K562 (cell line): ENCODE results near the gene GATAD2B. TPM values are rescaled to one million over a fixed set of nuclear protein-coding genes. Genes with fewer than 3 reads are reported as not detected.

Experiments used
- ATAC-seq: fragments of 200-7000 bp; cut with Tn5 transposase; 3 replicates; pipeline ENCODE4 v1.9.1; 2020; ENCODE audit warnings: moderate library complexity
- BruUV-seq: library from RNA; stranded (reverse); fragments of 400-500 nt; replicated peaks from 2 replicates; lab custom pipeline; 2021; lab: Mats Ljungman, UMichigan
- CTCF ChIA-PET: fragments of 300-600 bp; formaldehyde crosslinking; extraction: SDS; loops from one replicate; lab custom pipeline; 2021; ENCODE audit warnings: low intra/inter-chr PET ratio; lab: Yijun Ruan, JAX
- POLR2A ChIA-PET: fragments of 300-600, 350-650 bp; sonication (Branson Sonifier 250); formaldehyde crosslinking; extraction: SDS; loops from one replicate; lab custom pipeline; 2021; ENCODE audit warnings: antibody characterized with exemption, inconsistent platforms; lab: Yijun Ruan, JAX
- DNase-seq, 4 experiments: peaks; one replicate each; pipeline versions ENCODE4 v3.0.0 to v3.0.0-alpha.2; 2011 to 2018; ENCODE audit warnings: low spot score in 3 of 4, mixed read lengths in 3 of 4; ENCODE audit errors: extremely low read depth in 1 of 4
- FAIRE-seq: peaks from 2 replicates; lab custom pipeline; 2011; peaks lifted over from hg19 to GRCh38; lab: Jason Lieb, UNC
- H2AFZ ChIP-seq: 2 replicates; pipeline ENCODE4 v1.6.0; 2011; ENCODE audit warnings: low read depth, low read length, control low read depth, inconsistent platforms
- H3K27ac ChIP-seq: fragments of 200-600 bp; 3 replicates; pipeline ENCODE4 v1.8.0; 2011; ENCODE audit warnings: low read depth, mild to moderate bottlenecking, control low read depth, inconsistent platforms, low read length, moderate library complexity, mixed read lengths; ENCODE audit errors: extremely low read depth
- H3K27me3 ChIP-seq, 2 experiments: fragments of 300-600 bp in 1 of 2; 2 replicates in 1 of 2; 3 replicates in 1 of 2; pipeline versions ENCODE4 v1.6.0 to v1.8.0; 2011; ENCODE audit warnings: inconsistent platforms in 2 of 2, low read length in 2 of 2, mild to moderate bottlenecking in 1 of 2, mixed read lengths in 1 of 2, moderate library complexity in 1 of 2; ENCODE audit not compliant: control insufficient read depth in 2 of 2, insufficient read depth in 2 of 2
- H3K36me3 ChIP-seq: fragments of 300-600 bp; 3 replicates; pipeline ENCODE4 v1.8.0; 2011; ENCODE audit warnings: mild to moderate bottlenecking, low read length, inconsistent platforms; ENCODE audit not compliant: control insufficient read depth, insufficient read depth
- H3K4me1 ChIP-seq, 2 experiments: fragments of 200-600 bp in 1 of 2; replicated peaks in 1 of 2; 2 replicates in 1 of 2; 3 replicates in 1 of 2; pipeline versions ENCODE4 v1.5.1 to v1.8.0; 2011; ENCODE audit warnings: inconsistent platforms in 2 of 2, low read length in 2 of 2, mild to moderate bottlenecking in 1 of 2, mixed read lengths in 1 of 2, moderate library complexity in 1 of 2; ENCODE audit not compliant: control insufficient read depth in 2 of 2, insufficient read depth in 2 of 2
- H3K4me2 ChIP-seq: 2 replicates; pipeline ENCODE4 v1.6.1; 2011; ENCODE audit warnings: low read length, control low read depth, inconsistent platforms, mixed read lengths; ENCODE audit not compliant: insufficient read depth
- H3K4me3 ChIP-seq: fragments of 200-600 bp; sonication (generic), shearing (Covaris generic); 2 replicates; pipeline ENCODE4 v1.5.1; 2016; ENCODE audit warnings: control low read depth, inconsistent platforms
- H3K79me2 ChIP-seq: fragments of 200-600 bp; 3 replicates; pipeline ENCODE4 v1.8.0; 2011; ENCODE audit warnings: low read length, inconsistent platforms; ENCODE audit not compliant: control insufficient read depth, insufficient read depth
- H3K9ac ChIP-seq, 2 experiments: 2 replicates each; pipeline versions ENCODE4 v1.6.0 to v1.6.1; 2011; ENCODE audit warnings: low read depth in 2 of 2, low read length in 2 of 2, control low read depth in 1 of 2, inconsistent platforms in 1 of 2, mild to moderate bottlenecking in 1 of 2, mixed read lengths in 1 of 2; ENCODE audit not compliant: insufficient read depth in 1 of 2
- H3K9me1 ChIP-seq: one replicate; pipeline ENCODE4 v1.6.0; 2011; ENCODE audit warnings: inconsistent platforms, mild to moderate bottlenecking, low read length, moderate library complexity; ENCODE audit not compliant: control insufficient read depth, insufficient read depth
- H3K9me3 ChIP-seq: replicated peaks from 2 replicates; pipeline ENCODE4 v1.5.1; 2011; ENCODE audit warnings: low read depth, low read length, inconsistent platforms; ENCODE audit not compliant: control insufficient read depth, insufficient read depth
- H4K20me1 ChIP-seq: replicated peaks from 2 replicates; pipeline ENCODE4 v1.6.1; 2011; ENCODE audit warnings: low read length, inconsistent platforms, mixed read lengths; ENCODE audit not compliant: control insufficient read depth, insufficient read depth
- ATF6 ChIP-seq: sonication (generic); formaldehyde crosslinking; IDR thresholded peaks from 2 replicates; pipeline ENCODE4 v1.4.0; 2020; ENCODE audit warnings: mild to moderate bottlenecking, missing genetic modification reagents
- CGGBP1 ChIP-seq: fragments of 250-450 bp; sonication (Bioruptor Pico); IDR thresholded peaks from 2 replicates; pipeline ENCODE4 v1.9.0; 2021; ENCODE audit warnings: mild to moderate bottlenecking
- DDX20 ChIP-seq: fragments of 450-650 bp; IDR thresholded peaks from 2 replicates; pipeline ENCODE4 v1.6.1; 2016; ENCODE audit warnings: missing genetic modification characterization, low read depth, mild to moderate bottlenecking, missing compliant biosample characterization, moderate library complexity
- DIDO1 ChIP-seq: fragments of 450-650 bp; IDR thresholded peaks from 2 replicates; pipeline ENCODE4 v1.6.1; 2016; ENCODE audit warnings: low read depth, missing biosample characterization, missing genetic modification characterization
- HBP1 ChIP-seq: fragments of 450-650 bp; formaldehyde crosslinking; IDR thresholded peaks from 2 replicates; pipeline ENCODE4 v1.4.0; 2022; ENCODE audit warnings: missing genetic modification characterization
- ILF3 ChIP-seq: fragments of 450-650 bp; IDR thresholded peaks from 2 replicates; pipeline ENCODE4 v1.6.1; 2018; ENCODE audit warnings: antibody characterized with exemption, mild to moderate bottlenecking, moderate library complexity, borderline replicate concordance
- POLR2H ChIP-seq: IDR thresholded peaks from 2 replicates; pipeline ENCODE4 v1.6.1; 2016; ENCODE audit warnings: missing genetic modification characterization, low read depth, mild to moderate bottlenecking, control low read depth, missing compliant biosample characterization, moderate library complexity
- RCOR1 ChIP-seq, 2 experiments: IDR thresholded peaks; 2 replicates each; pipeline ENCODE4 v1.6.1; 2012; ENCODE audit warnings: low read depth in 2 of 2, low read length in 2 of 2, borderline replicate concordance in 1 of 2, improper control_type of control experiment in 1 of 2
- THAP7 ChIP-seq: fragments of 250-450 bp; sonication (Bioruptor Pico); IDR thresholded peaks from 2 replicates; pipeline ENCODE4 v1.5.0; 2021
- TRIM24 ChIP-seq, 2 experiments: fragments of 450-650 bp; IDR thresholded peaks; 2 replicates each; pipeline ENCODE4 v1.6.1; 2016
- VEZF1 ChIP-seq: fragments of 200-800 bp; sonication (Bioruptor generic); IDR thresholded peaks from 2 replicates; pipeline ENCODE4 v1.6.1; 2017; ENCODE audit warnings: missing genetic modification characterization, missing compliant biosample characterization
- WHSC1 ChIP-seq: IDR thresholded peaks from one replicate; pipeline ENCODE4 v1.6.1; 2012; ENCODE audit warnings: low read length, control low read depth, inconsistent platforms
- ZNF133 ChIP-seq: fragments of 250-450 bp; sonication (Bioruptor Pico); IDR thresholded peaks from 2 replicates; pipeline ENCODE4 v1.4.0; 2020; ENCODE audit warnings: mild to moderate bottlenecking
- ZNF589 ChIP-seq: fragments of 200-800 bp; sonication (Bioruptor generic); IDR thresholded peaks from 2 replicates; pipeline ENCODE4 v1.6.1; 2016; ENCODE audit warnings: low read depth, missing genetic modification characterization, missing compliant biosample characterization
- WGBS: fragments of 100-300 bp; shearing (Covaris generic); methylation state at CpG from one replicate; pipeline ENCODE4 v1.1.6; 2016; ENCODE audit warnings: low coverage, mixed read lengths; ENCODE audit not compliant: insufficient coverage; ENCODE audit errors: missing lambda C conversion rate; 5-methylcytosine and 5-hydroxymethylcytosine counted together
- in situ Hi-C: fragments of 300-500 bp; cut with MboI; formaldehyde crosslinking; loops from 4 replicates; pipeline ENCODE4 v1.15.0; 2018; ENCODE audit warnings: inconsistent platforms, mixed read lengths
- intact Hi-C: fragments of 100-400 bp; cut with micrococcal nuclease; formaldehyde crosslinking; loops from 2 replicates; pipeline ENCODE4 v1.14.2; 2022
- polyA plus RNA-seq, 8 experiments: library from polyadenylated mRNA; depleted of rRNA in 4 of 8; stranded (reverse) in 5 of 8; unstranded in 3 of 8; fragments of >200 nt; fragmentation: Nextera tagmentation in 2 of 8; fragmentation: Illumina TruSeq in 1 of 8; extraction: Ambion mirVana in 2 of 8; extraction: Trizol in 1 of 8; gene quantifications; 2 replicates each; pipeline versions ENCODE4 v1.2.1 to v1.2.3, GENCODE V29; 2011 to 2014; ENCODE audit warnings: inconsistent platforms in 1 of 8, missing spikeins in 1 of 8
- total RNA-seq, 7 experiments: library from RNA; depleted of rRNA in 6 of 7; stranded (reverse); fragments of >200 nt in 6 of 7; fragmentation: Illumina TruSeq in 2 of 7; extraction: Trizol in 2 of 7; gene quantifications; 2 replicates each; pipeline versions ENCODE4 v1.2.1 to v1.2.3, GENCODE V29; 2011 to 2021; ENCODE audit warnings: low replicate concordance in 1 of 7

The GATAD2B gene
- total and polyA plus RNA-seq, 9 of the 15 experiments (the other 6 are each of a cell fraction or from before 2014, with no cell fraction given): 1.5 to 40.2 (median 4.9) TPM

GRCh38 chr1:153790966-153791647, 131.7 kb downstream of the GATAD2B start:
- ChIA-PET CTCF (no interaction called here), POLR2A (interaction anchor here (0.6 to 1.8 kb wide), 3 partner anchors 11 to 199 kb away, joined by 3 to 7 read pairs (median 5); partner anchors contain the start of gene RPS27)
- intact Hi-C loops: no loop called here
- peak overlapping the region; percentile 20; the same call in 1 of the 3 replicates for H3K27ac ChIP-seq
- in situ Hi-C loops: no loop called here
- no peaks in the 10 kb centered on the region for H3K27me3 ChIP-seq
- ATAC-seq (peak; percentile 67), DNase-seq (peak in 1 of 4 experiments; percentile 19), FAIRE-seq (peak; percentile 56)
- peak overlapping the region; percentile 0; the same call in 1 of the 2 replicates for H3K4me2 ChIP-seq
- H3K36me3 ChIP-seq: no peaks in the 10 kb centered on the region
- H2AFZ ChIP-seq: peak overlapping the region; percentile 80
- WGBS: 34% methylated on average over 9 of the region's 9 CpGs
- no peaks in the 10 kb centered on the region for H3K9me3 ChIP-seq
- peaks cover 7 to 45% of the 10 kb centered on the region in 2 experiments for H3K4me1 ChIP-seq
- H4K20me1 ChIP-seq: no peaks in the 10 kb centered on the region
- H3K9me1 ChIP-seq: no peaks in the 10 kb centered on the region
- H3K9ac ChIP-seq: no peak overlapping the region; a peak in 1 of 4 replicates
- no peak overlapping the region for H3K4me3 ChIP-seq
- no peaks in the 10 kb centered on the region for H3K79me2 ChIP-seq
- no TSS peak for BruUV-seq
- TF ChIP-seq ILF3 (no peak), DIDO1 (tag) (no peak), RCOR1 (IDR thresholded peaks at IDR 0.05; ENCODE audit: borderline replicate concordance in 1 of 2, low read depth in 2 of 2, low read length in 2 of 2) (0 out of 4 replicates have a peak, but pooled peaks of 1 of the 2 experiments have one; percentile 15), DDX20 (tag) (no peak), VEZF1 (CRISPR knock-in tag) (peak; percentile 49), ZNF133 (CRISPR knock-in tag) (no peak), TRIM24 (IDR thresholded peaks at IDR 0.05) (peak; percentile 43 to 50; a peak in 2 of 4 replicates), CGGBP1 (CRISPR knock-in tag) (no peak), THAP7 (CRISPR knock-in tag) (no peak), POLR2H (tag) (peak; percentile 37; the same call in 1 of the 2 replicates), HBP1 (CRISPR knock-in tag) (no peak), WHSC1 (no peak), ATF6 (CRISPR knock-in tag) (no peak), ZNF589 (CRISPR knock-in tag) (0 out of 2 replicates have a peak, but pooled peaks have one; percentile 57)
